Mucosa of gallbladder (tissue), 1 donor: ENCODE data around the gene ERAL1. TPM values are rescaled to one million over a fixed set of nuclear protein-coding genes. Genes with fewer than 3 reads are reported as not detected.
"Not testable (repeated sequence)": the region's sequence is repeated elsewhere in the genome, so short reads cannot be mapped to it uniquely, and the experiment has no call there.

Source experiments
- DNase-seq: peaks from one replicate; pipeline ENCODE4 v3.0.0-alpha.2; 2020; ENCODE audit warnings: low spot score
- total RNA-seq: library from RNA; stranded (reverse); gene quantifications from one replicate; pipeline ENCODE4 v1.2.1, GENCODE V29; 2021
- donor health status: DM: no; HTN: no; CAD: no.

ERAL1 gene
- 33.6 TPM for total RNA-seq

- DNase-seq, result peak; percentile 87
Measured at GRCh38 chr17:28854457-28855335, at the start of gene ERAL1. Gene ERAL1 (plus strand): TSS chr17:28855016. CDS start chr17:28855035, 19 bp downstream.

GRCh38 chr17:28807925-28808634 lies 46.7 kb upstream of the ERAL1 start:
- DNase-seq, result no peak

- DNase-seq, result no peak
Measured at GRCh38 chr17:28810437-28810836, 44.4 kb upstream of the ERAL1 start.

- DNase-seq, result peak; percentile 30
Measured at GRCh38 chr17:28811651-28812090, 43.1 kb upstream of the ERAL1 start.

- DNase-seq, result peak; percentile 97
Measured at GRCh38 chr17:28812091-28812747, 42.6 kb upstream of the ERAL1 start.

- no peak for DNase-seq
Measured at GRCh38 chr17:28812748-28813377, 42.0 kb upstream of the ERAL1 start.

GRCh38 chr17:28816540-28816939 lies 38.3 kb upstream of the ERAL1 start:
- DNase-seq, result no peak

- no peak for DNase-seq
Measured at GRCh38 chr17:28818819-28819221, 36.0 kb upstream of the ERAL1 start.

- no peak for DNase-seq
Measured at GRCh38 chr17:28819582-28819981, 35.2 kb upstream of the ERAL1 start.

GRCh38 chr17:28827672-28828071 lies 27.1 kb upstream of the ERAL1 start:
- DNase-seq, result no peak

- DNase-seq, result no peak
Measured at GRCh38 chr17:28828294-28829040, 26.3 kb upstream of the ERAL1 start.

GRCh38 chr17:28834420-28834819 lies 20.4 kb upstream of the ERAL1 start:
- no peak for DNase-seq

GRCh38 chr17:28836541-28836940 lies 18.3 kb upstream of the ERAL1 start:
- DNase-seq, result not testable (repeated sequence)

- no peak for DNase-seq
Measured at GRCh38 chr17:28839221-28839620, 15.6 kb upstream of the ERAL1 start.

- DNase-seq, result no peak
Measured at GRCh38 chr17:28841901-28842281, 12.9 kb upstream of the ERAL1 start.

GRCh38 chr17:28842282-28843012 lies 12.4 kb upstream of the ERAL1 start, which contains the start of gene FAM222B:
Gene FAM222B (minus strand): TSS chr17:28842790. CDS start chr17:28766667, 76,123 bp downstream.
- peak; percentile 78 for DNase-seq

- DNase-seq, result no peak
Measured at GRCh38 chr17:28843816-28844148, 11.0 kb upstream of the ERAL1 start.

GRCh38 chr17:28846231-28846630 lies 8.6 kb upstream of the ERAL1 start:
- DNase-seq, result no peak

- DNase-seq, result not testable (repeated sequence)
Measured at GRCh38 chr17:28846699-28847098, 8.1 kb upstream of the ERAL1 start.

GRCh38 chr17:28848667-28849066 lies 6.1 kb upstream of the ERAL1 start:
- DNase-seq, result not testable (repeated sequence)
